NCI-H69 (cell line): ENCODE measurements around the gene MRPS34.
A peak's percentile ranks its signal among the peaks of the same experiment; 100 is the strongest.

Source experiments
- DNase-seq: peaks from one replicate; lab custom pipeline; 2025; lab: John Stamatoyannopoulos, UW

The MRPS34 gene

GRCh38 chr16:1794908-1795666 is 22.2 kb upstream of the MRPS34 start:
- DNase-seq, result no peak

DNA sequence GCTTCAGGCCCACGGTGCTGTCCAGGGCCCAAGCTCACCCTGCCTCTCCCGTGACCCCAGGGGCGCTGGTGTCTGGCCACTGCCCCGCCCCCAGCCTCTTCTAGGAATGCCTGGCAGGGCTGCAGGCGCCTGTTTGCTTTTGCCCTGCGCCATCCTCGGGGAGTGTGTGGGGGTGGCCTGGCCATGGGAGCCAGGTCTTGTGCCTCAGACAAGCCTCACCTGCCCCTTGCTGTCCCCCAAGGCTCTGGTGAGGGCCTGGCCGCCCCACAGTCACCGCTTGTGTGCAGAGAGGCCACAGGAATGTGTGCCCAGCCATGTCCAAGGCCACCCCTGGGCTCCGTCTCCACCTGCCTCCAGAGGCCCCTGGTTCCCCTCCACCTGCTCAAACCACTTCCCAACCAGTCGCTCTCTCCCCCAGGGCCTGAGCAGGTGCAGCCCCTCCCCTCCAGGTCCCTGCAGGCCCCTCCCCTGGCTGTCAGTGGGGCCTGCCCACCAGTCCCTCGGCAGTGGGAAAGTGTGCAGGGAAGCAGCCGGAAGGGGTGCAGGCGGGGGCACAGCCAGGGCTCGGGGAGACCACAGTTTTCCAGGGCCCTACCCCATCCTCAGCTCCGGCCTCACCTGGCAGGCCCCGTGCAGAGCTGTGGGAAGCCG is 21.4 kb upstream of the MRPS34 start:
- DNase-seq, result no peak

DNA sequence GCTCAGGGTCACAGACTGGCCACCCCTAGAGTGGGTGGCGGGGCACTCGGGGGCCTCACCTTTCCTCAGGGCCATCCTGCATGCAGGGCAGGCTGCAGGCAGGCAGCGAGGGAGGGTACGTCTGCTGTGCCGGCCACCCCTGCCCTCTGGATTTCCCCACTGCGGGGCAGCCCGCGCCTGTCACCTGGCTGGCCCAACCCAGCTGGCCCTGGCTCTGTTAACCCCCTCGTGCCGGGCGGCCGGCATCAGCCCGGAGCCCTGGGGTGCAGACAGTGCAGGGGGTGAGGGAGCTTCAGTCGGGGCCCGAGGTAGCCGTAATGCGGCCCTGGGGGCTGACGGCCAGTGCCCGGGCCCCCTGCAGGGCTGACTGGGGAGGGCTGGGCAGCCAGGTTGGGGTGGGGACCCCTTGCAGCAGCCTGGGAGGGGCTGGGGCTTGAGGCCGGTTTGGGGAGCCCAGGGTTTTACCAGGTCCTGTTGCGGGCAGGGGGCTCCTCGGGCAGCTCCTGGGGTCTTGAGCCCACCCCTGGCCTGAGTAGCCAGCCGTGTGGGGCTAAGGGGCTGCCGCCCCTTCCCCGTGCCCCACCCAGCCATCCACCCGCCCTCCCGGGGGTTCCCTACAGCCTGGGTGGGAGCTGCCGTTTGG is 20.8 kb upstream of the MRPS34 start, which contains the start of gene IGFALS:
TSS of gene IGFALS (minus strand) at position 128 of the 643 bp plus-strand sequence. CDS start at position 75, 53 bp downstream.
- no peak for DNase-seq

DNA sequence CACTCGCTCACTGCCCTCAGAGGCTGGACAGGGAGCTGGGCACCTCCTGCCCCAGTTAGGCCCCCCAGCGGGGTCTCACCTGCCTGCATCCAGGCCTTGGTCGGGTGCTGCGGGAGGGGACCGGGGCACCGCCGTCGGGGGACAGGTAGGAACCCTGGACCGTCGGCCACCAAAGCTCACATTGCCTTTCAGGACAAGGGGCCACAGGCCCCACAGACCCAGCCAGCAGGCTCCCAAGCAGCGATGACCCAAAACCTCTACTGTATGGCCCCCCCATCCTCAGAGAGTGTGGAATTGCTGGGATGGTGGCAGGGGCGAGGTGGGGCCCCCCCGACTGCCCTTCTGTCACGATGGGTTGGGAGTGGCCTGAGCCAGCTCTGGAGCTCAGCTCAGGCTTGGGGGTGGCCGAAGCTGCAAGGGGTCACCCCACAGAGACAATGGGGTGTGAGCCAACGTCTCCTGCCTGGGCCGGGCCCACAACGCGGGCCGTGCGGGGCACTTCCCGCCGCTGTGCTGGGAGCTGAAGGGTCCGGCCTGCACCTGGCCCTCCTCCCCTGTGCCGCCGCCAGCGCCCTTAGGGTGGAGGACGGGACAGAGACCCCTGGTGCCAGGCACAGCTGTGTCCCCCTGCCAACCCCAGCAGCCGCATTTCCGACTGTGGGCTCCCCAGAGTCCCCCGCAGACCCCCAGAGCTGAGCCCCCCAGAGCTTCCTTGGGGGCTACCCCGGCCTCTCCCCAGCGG is 20.1 kb upstream of the MRPS34 start:
- DNase-seq, result no peak

GRCh38 chr16:1791943-1792812 is 19.2 kb upstream of the MRPS34 start:
- DNase-seq, result no peak

- no peak for DNase-seq
Measured at GRCh38 chr16:1791256-1791942, 18.5 kb upstream of the MRPS34 start.

DNA sequence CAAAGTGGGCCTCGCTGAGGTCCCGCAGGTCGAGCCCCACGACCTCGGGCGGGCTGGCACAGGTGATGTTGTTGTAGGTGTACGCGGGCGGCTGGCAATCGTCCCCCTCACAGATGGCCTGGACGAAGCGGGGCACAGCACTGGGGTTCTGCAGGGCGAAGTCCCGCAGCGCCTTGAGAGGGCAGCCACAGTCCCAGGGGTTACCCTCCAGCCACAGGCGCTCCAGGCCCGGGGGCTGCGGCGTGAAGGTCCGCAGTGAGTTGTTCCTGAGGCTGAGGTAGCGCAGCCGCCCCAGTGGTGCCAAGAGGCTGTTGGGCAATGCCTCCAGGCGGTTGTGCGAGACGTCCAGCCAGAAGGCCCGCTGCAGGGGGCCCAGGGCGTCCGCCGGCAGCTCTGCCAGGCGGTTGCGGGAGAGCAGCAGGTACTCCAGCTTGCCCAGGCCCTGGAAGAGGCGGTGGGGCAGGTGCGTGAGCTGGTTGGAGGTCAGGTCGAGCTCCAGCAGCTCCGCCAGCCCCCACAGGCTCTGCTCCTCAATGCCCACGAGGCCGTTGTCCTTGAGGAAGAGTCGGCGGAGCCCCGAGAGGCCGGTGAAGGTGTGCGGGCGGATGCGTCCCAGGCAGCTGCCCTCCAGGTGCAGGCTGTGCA is 17.8 kb upstream of the MRPS34 start:
- no peak for DNase-seq

GRCh38 chr16:1790261-1790610 is 17.3 kb upstream of the MRPS34 start:
- no peak for DNase-seq

DNA sequence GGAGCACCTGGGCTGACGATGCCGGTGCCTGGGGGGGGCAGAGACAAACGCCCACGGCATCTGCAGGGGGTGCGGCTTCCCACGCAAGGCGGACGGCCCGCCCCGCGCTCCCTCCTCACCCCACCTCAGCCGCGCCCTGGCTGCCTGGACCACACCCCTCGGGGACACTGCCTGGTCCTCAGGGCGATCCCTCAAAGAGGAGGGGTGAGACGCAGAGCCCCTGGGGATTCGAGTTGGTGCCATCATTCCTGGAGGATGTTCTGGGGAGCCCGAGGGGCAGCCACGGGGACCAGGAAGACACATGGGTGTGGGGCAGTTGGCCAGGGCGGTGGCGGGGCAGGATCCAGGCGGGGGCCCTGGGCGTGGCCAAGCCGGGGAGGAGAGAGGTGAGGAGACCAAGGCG is 16.7 kb upstream of the MRPS34 start:
- no peak for DNase-seq

GRCh38 chr16:1788708-1789100 is 15.8 kb upstream of the MRPS34 start:
- no peak for DNase-seq

DNA sequence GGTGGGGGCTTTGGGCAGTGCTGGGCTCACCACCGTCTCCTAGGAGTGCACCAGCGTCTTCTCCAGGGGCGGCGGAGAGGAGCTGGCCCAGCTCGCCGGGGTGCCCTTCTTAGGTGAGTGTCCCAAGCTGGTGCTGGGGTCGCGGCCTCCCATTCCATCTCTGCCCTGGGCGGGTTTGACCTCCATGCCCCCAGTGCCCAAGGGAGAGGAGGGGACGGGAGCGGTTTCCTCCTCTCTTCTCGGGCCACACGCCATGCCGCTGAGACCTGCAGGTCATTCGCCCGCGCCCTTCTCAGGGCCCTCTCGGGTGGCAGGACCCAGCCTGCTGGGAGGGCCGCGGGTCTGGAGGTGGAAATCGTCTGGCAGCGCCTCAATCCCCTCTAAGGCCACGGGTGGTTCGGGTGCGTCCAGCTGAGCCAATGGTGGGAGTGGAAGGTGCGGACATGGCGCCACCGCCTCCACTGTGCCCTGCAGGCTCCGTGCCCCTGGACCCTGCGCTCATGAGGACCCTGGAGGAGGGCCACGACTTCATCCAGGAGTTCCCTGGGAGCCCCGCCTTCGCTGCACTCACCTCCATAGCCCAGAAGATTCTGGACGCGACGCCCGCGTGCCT is 15.3 kb upstream of the MRPS34 start:
- no peak for DNase-seq

DNA sequence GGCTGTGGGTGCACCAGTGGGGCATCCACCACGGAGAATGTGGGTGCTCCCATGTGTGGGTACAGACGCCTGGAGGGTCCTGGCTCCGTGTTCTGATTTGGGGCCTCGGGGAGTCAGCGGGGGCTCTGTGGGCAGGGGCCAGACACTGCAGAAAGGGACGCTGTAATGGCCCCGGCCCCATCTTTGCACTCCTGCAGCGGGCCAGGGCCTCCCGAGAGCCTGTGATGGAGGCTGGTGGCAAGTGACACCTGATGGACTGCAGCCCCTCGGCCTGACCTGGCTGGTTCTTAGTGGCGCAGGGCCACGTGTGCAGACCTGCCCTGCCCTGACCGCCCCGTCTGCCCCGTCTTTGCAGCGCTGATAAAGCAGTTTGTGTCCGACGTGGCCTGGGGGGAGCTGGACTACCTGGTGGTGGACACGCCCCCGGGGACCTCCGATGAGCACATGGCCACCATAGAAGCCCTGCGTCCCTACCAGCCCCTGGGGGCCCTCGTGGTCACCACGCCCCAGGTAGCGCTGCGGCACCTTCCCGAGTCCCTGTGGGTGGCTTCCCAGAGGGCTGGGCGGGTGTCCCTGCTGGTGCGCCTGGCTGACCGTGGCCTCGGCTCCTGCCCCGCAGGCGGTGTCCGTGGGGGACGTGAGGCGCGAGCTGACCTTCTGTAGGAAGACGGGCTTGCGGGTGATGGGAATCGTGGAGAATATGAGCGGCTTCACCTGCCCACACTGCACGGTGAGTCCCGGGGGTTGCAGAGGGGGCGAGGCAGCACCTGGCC is 14.6 kb upstream of the MRPS34 start:
- DNase-seq, result no peak

- DNase-seq, result no peak
Measured at GRCh38 chr16:1787056-1787321, 14.1 kb upstream of the MRPS34 start.

DNA sequence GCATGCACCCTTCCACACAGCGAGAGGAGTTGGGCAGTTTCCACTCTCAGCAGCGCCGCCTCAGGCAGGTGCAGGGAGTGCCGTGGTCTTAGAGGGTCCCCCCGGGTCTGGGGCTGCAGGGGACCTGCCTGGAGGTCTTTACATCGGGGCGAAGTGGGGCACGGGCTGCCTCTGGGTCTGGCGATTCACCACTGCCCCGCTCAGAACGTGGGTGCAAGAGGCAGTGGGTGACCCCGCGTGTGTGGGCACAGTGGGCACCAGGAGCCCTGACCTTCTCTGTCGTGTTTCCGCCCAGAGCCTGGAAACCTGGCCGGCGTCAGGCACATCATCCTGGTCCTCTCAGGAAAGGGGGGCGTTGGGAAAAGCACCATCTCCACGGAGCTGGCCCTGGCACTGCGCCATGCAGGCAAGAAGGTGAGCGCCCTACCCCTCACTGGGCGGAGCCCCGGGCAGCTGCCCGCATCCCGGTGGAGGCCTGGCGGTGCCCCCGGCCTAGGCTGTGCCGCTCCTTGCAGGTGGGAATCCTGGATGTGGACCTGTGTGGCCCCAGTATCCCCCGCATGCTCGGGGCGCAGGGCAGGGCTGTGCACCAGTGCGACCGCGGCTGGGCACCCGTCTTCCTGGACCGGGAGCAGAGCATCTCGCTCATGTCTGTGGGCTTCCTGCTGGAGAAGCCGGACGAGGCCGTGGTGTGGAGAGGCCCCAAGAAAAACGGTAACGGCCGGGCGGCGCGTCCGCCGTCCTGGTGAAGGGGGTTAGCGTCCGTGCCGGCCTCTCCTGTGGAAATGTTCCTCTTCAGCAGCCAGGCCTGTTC is 13.5 kb upstream of the MRPS34 start:
- DNase-seq, result no peak

- DNase-seq, result no peak
Measured at GRCh38 chr16:1785846-1786170, 12.9 kb upstream of the MRPS34 start.

GRCh38 chr16:1784977-1785845 is 12.3 kb upstream of the MRPS34 start:
- DNase-seq, result no peak

DNA sequence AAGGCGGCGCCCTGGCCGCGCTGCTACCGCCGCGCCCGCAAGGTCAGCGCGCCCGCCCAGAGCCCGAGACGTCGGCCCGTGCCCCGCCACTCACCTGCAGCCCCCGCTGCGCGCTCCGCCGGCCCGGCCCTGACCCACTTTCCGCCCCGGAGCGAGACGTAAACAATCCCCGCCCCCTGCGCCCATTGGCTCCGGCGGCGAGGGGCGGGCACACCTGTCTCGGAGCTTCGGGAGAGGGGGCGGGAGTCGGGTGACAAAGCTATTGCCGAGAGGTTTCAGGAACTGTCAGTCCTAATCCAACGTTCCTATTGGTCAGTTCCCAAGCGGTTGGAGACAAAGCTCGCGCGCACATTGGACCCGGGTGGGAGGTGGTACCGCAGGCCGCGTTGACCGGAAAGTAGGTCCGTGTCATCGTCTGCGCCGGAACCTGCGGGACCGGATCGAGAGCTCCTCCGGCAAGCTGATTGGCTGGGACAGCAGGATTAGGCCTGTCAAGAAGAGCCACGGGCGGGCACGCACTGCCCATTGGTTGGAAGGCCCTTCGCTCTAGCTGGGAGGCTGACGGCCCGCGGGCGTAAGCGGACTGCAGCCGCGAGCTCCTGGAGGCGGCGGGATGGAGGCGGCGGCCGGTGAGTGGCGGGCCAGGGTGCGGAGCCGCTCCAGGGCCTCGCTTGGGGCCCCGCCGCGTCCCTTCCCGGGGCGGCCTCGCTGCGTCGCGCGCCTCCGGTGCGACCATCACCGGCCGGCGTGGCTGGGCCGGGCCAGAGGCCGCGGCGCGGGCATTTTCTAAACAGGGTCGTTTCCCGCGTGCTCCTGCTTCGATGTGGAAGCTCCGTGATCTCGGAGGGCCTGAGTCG is 9.7 kb upstream of the MRPS34 start, which contains the start of the genes NUBP2 and SPSB3:
TSS of gene NUBP2 (plus strand) at position 553 of the 857 bp plus-strand sequence. CDS start at position 614, 61 bp downstream.
TSS of gene SPSB3 (minus strand) at position 164 of the 857 bp plus-strand sequence. CDS start 1,088 bp downstream, outside the sequence.
- peak; percentile 100 for DNase-seq
